Measurements from ENCODE around the gene NEU4.

GRCh38 chr2:241808051-241808720 lies 807 bp upstream of the NEU4 start:
- no peak for TF ChIP-seq POLR2A (IDR thresholded peaks at IDR 0.05)
- TF ChIP-seq, protein P1, sequence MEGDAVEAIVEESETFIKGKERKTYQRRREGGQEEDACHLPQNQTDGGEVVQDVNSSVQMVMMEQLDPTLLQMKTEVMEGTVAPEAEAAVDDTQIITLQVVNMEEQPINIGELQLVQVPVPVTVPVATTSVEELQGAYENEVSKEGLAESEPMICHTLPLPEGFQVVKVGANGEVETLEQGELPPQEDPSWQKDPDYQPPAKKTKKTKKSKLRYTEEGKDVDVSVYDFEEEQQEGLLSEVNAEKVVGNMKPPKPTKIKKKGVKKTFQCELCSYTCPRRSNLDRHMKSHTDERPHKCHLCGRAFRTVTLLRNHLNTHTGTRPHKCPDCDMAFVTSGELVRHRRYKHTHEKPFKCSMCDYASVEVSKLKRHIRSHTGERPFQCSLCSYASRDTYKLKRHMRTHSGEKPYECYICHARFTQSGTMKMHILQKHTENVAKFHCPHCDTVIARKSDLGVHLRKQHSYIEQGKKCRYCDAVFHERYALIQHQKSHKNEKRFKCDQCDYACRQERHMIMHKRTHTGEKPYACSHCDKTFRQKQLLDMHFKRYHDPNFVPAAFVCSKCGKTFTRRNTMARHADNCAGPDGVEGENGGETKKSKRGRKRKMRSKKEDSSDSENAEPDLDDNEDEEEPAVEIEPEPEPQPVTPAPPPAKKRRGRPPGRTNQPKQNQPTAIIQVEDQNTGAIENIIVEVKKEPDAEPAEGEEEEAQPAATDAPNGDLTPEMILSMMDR (IDR thresholded peaks at IDR 0.05), result no peak
